HL-60 (cell line): ENCODE data around the gene CALB2.

Experiments
- DNase-seq, 2 experiments: peaks; one replicate each; pipeline ENCODE4 v3.0.0-alpha.2; 2010 to 2020; ENCODE audit warnings: low read depth in 1 of 2, low spot score in 1 of 2
- H3K27ac ChIP-seq: fragments of 250-450 bp; sonication (Bioruptor Pico); replicated peaks from 2 replicates; pipeline ENCODE4 v1.5.1; 2020; ENCODE audit warnings: mild to moderate bottlenecking, moderate library complexity
- H3K27me3 ChIP-seq: fragments of 250-450 bp; sonication (Bioruptor Pico); 2 replicates; pipeline ENCODE4 v1.5.1; 2021; ENCODE audit warnings: mild to moderate bottlenecking, moderate library complexity; ENCODE audit not compliant: insufficient read depth, poor library complexity, severe bottlenecking
- H3K4me3 ChIP-seq: replicated peaks from 2 replicates; pipeline ENCODE4 v1.5.1; 2011; ENCODE audit warnings: mild to moderate bottlenecking, control low read depth, low read length; ENCODE audit not compliant: insufficient read depth
- GABPA ChIP-seq: IDR thresholded peaks from 2 replicates; pipeline ENCODE4 v1.6.1; 2012; ENCODE audit warnings: low read depth
- POLR2AphosphoS5 ChIP-seq: IDR thresholded peaks from 2 replicates; pipeline ENCODE4 v1.6.1; 2012; ENCODE audit warnings: low read depth
- SPI1 ChIP-seq: IDR thresholded peaks from 2 replicates; pipeline ENCODE4 v1.6.1; 2012; ENCODE audit warnings: low read depth, mild to moderate bottlenecking, borderline replicate concordance
- TF ChIP-seq, protein P1 (sequence below): IDR thresholded peaks from one replicate; pipeline ENCODE4 v1.5.1; 2011; ENCODE audit warnings: low read length, control low read depth, inconsistent platforms; ENCODE audit not compliant: insufficient read depth
- TF ChIP-seq, protein P2 (sequence below): IDR thresholded peaks from 2 replicates; pipeline ENCODE4 v1.6.1; 2012; ENCODE audit warnings: low read depth; ENCODE audit not compliant: insufficient replicate concordance

The CALB2 gene

DNA sequence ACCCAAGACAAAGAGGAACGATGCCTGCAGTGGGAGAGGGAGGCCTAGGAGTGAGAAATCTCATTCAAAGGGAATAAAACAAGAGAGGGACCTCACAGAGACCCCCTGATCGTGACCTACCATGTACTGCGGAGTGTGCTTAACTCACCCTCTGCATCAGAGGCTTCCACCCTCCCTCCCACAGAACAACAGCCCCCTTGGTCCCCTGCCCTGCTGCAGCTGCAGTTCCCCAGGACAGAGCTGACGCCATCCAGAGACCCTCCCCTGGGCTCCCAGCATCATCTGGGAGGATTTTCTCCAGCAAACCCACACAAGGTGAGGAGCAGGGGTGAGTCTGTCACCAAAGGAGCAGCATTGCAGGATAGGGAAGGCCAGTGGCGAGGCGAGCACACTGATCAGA lies 43.5 kb downstream of the CALB2 start:
- TF ChIP-seq, protein P1, sequence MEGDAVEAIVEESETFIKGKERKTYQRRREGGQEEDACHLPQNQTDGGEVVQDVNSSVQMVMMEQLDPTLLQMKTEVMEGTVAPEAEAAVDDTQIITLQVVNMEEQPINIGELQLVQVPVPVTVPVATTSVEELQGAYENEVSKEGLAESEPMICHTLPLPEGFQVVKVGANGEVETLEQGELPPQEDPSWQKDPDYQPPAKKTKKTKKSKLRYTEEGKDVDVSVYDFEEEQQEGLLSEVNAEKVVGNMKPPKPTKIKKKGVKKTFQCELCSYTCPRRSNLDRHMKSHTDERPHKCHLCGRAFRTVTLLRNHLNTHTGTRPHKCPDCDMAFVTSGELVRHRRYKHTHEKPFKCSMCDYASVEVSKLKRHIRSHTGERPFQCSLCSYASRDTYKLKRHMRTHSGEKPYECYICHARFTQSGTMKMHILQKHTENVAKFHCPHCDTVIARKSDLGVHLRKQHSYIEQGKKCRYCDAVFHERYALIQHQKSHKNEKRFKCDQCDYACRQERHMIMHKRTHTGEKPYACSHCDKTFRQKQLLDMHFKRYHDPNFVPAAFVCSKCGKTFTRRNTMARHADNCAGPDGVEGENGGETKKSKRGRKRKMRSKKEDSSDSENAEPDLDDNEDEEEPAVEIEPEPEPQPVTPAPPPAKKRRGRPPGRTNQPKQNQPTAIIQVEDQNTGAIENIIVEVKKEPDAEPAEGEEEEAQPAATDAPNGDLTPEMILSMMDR: no peak
- TF ChIP-seq, protein P2, sequence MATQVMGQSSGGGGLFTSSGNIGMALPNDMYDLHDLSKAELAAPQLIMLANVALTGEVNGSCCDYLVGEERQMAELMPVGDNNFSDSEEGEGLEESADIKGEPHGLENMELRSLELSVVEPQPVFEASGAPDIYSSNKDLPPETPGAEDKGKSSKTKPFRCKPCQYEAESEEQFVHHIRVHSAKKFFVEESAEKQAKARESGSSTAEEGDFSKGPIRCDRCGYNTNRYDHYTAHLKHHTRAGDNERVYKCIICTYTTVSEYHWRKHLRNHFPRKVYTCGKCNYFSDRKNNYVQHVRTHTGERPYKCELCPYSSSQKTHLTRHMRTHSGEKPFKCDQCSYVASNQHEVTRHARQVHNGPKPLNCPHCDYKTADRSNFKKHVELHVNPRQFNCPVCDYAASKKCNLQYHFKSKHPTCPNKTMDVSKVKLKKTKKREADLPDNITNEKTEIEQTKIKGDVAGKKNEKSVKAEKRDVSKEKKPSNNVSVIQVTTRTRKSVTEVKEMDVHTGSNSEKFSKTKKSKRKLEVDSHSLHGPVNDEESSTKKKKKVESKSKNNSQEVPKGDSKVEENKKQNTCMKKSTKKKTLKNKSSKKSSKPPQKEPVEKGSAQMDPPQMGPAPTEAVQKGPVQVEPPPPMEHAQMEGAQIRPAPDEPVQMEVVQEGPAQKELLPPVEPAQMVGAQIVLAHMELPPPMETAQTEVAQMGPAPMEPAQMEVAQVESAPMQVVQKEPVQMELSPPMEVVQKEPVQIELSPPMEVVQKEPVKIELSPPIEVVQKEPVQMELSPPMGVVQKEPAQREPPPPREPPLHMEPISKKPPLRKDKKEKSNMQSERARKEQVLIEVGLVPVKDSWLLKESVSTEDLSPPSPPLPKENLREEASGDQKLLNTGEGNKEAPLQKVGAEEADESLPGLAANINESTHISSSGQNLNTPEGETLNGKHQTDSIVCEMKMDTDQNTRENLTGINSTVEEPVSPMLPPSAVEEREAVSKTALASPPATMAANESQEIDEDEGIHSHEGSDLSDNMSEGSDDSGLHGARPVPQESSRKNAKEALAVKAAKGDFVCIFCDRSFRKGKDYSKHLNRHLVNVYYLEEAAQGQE: no peak
- TF ChIP-seq GABPA: no peak
- TF ChIP-seq SPI1: no peak
- no peak for TF ChIP-seq POLR2AphosphoS5
- H3K4me3 ChIP-seq: no peak overlapping the region
- peaks cover 7% of the 10 kb centered on the region for H3K27me3 ChIP-seq
- DNase-seq: no peak
- H3K27ac ChIP-seq: no peak overlapping the region

DNA sequence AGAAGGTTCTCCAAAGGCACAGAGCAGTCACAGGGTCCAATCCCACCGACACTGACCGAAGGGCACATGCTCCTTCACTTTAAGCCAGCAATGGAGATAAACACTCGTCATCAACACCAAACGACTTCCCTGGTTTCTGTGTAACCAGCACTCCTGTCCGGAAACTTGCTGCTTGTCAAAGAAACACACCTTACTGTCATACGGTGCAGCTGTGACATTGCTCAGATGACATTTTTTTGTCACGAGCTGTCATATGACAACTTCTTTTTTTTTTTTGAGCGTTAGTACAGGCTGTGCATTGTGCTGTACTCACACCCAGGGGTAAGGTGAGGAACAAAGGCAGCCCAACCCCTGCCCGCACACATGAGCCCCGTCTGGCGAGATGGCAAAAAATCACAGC lies 44.2 kb downstream of the CALB2 start:
- Histone ChIP-seq H3K4me3 (no peak overlapping the region), H3K27me3 (peaks cover 11% of the 10 kb centered on the region), H3K27ac (no peak overlapping the region)
- TF ChIP-seq, protein P2: no peak
- no peak for DNase-seq

DNA sequence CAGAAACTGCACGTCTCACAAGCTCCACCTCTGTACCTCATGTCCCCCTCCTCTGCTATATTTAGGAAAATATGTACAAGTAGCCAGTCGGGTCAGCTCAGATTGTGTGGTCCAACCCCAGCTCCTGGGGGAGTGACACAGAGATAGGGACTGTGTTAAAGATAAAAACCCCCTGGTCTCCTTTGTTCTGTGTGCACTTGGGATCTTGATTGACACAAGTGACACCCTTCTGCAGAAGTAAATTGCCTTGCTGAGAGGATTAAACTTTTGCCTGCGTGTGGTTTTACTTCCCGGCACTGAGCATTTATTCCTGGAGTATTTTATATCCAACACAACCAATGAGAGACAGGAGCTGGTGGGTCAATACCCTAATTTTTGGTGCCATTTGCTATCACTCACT lies 45.8 kb downstream of the CALB2 start:
- TF ChIP-seq, protein P2: no peak
- TF ChIP-seq SPI1: no peak
- no peak for TF ChIP-seq GABPA
- TF ChIP-seq POLR2AphosphoS5: no peak
- TF ChIP-seq, protein P1: no peak
- Histone ChIP-seq H3K27ac (no peak overlapping the region), H3K4me3 (no peak overlapping the region), H3K27me3 (peaks cover 11% of the 10 kb centered on the region)
- no peak for DNase-seq

DNA sequence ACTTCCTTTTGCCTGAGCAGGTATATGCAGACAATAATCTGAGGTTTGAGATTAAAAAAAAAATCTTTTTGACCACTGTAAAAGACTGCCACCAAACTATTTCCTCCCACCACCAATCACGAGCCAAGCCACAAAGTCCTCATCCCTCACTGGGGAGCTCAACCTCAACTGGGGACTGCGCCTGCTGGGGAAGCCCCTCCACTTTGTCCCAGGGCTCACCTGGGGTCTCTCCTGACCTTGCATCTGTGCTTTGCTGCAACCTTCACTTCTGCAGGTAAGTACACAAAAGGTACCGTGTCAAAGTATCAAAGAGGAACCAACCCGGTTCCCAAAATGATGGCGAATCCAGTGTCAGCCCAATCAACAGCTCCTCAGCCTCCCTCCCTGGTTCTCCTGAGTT lies 47.8 kb downstream of the CALB2 start:
- no peak overlapping the region for H3K27ac ChIP-seq
- DNase-seq: no peak
- H3K4me3 ChIP-seq: no peak overlapping the region
- peaks cover 14% of the 10 kb centered on the region for H3K27me3 ChIP-seq
- TF ChIP-seq SPI1: no peak
- TF ChIP-seq, protein P2: no peak
- TF ChIP-seq, protein P1: no peak
- no peak for TF ChIP-seq GABPA
- TF ChIP-seq POLR2AphosphoS5: no peak
